GM20000 (cell line): ENCODE measurements around the gene OR6B3.

Experiments
- DNase-seq: peaks from one replicate; pipeline ENCODE4 v3.0.0; 2012; ENCODE audit warnings: low spot score
- CTCF ChIP-seq: IDR thresholded peaks from 2 replicates; pipeline ENCODE4 v1.5.1; 2012; ENCODE audit warnings: mild to moderate bottlenecking, control low read depth; ENCODE audit errors: extremely low read depth, missing control alignments

The OR6B3 gene

GRCh38 chr2:240032406-240033329 lies 20.7 kb downstream of the OR6B3 start:
- no peak for DNase-seq
- TF ChIP-seq CTCF = no peak

- no peak for DNase-seq
- no peak for TF ChIP-seq CTCF
Measured at GRCh38 chr2:240030379-240031094, 22.8 kb downstream of the OR6B3 start, which contains the start of gene OR6B2. Gene OR6B2 (minus strand): TSS chr2:240030429. CDS start chr2:240030429, 0 bp downstream.

DNA sequence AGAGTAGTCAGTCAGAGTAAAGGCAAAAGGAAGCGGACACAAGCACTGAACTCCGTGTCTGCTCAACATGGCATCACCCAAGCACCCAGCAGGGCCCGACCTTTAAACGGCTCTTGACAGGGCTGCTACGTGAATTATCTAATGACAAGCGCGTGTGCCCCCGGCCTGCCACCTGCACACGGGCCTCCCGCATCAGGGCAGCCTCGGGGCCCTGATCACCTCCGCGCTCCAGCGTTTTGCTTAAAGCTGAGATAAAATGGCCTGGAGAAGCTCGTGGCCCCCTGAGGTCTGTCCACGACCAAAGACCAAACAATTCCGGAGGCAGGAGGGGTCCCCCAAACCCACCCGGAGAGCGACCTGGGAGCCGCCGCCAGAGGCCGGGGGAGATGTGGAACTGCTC lies 28.6 kb downstream of the OR6B3 start:
- no peak for DNase-seq
- TF ChIP-seq CTCF = no peak

DNA sequence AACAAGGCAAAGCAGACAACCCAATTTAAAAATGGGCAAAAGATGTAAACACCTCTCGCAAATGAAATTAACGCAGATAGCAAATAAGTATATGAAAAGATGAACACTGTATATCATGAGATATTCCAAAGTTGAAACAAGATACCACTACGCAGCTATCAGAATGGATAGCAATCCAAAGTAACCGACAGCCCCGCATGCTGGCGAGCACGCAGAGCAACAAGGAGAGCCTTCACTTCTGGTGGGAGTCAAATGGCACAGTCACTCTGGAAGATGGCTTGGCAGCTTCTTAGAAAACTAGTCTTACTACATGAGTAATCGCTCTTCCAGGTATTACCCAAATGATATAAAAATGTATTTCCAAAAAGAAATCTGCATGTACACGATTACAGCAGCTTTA lies 29.5 kb downstream of the OR6B3 start:
- no peak for DNase-seq
- no peak for TF ChIP-seq CTCF

GRCh38 chr2:240021488-240022104 lies 31.7 kb downstream of the OR6B3 start:
- peak; percentile 82 for DNase-seq
- peak; percentile 67 for TF ChIP-seq CTCF

GRCh38 chr2:240018071-240018750 lies 35.1 kb downstream of the OR6B3 start:
- DNase-seq = no peak
- TF ChIP-seq CTCF = no peak
